HG03060 (cell line): ENCODE data around the gene SNX30.

Experiments
- ATAC-seq: cut with Tn5 transposase; IDR thresholded peaks from one replicate; pipeline ENCODE4 v1.9.1; 2021; ENCODE audit warnings: low read depth, moderate number of reproducible peaks; ENCODE audit not compliant: unreplicated experiment

SNX30 gene

DNA sequence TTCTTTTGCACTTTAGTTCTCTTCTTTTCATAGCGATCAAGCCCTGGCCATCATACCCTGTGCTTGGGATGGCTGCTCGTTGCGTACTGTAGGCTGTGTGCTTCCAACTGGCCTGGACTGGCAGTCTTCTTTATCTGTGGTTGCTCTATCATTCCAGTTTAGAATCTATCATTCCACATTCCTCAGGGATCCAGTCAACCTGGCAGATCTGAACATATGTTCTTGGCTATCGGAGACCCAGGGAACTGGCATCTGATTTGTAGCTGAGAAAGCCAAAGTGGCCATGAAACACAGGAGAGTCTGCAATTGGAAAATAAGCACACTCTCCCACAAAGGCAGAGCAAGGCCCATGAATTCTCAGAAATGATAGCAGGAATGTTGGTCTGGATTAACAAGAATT, 162.8 kb downstream of the SNX30 start:
- ATAC-seq = no peak

DNA sequence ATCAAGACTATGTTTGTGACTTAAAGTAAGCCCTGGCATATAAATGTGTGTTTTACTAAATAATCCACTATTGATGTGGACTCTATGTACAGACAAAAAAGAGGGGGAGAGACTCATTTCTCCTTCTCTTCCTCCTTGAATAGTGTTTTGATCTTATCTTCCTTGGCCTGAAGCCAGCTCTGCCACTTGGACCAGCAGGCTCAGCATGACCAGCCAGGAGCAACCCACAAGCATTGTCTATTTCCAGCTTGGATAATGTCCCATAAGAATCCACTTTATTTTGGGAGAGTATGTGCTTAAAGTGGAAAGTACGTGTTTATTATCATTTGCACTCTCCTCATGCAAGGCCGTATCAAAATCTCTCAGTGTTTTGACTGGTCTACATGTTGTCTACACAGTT, 164.0 kb downstream of the SNX30 start:
- no peak for ATAC-seq

DNA sequence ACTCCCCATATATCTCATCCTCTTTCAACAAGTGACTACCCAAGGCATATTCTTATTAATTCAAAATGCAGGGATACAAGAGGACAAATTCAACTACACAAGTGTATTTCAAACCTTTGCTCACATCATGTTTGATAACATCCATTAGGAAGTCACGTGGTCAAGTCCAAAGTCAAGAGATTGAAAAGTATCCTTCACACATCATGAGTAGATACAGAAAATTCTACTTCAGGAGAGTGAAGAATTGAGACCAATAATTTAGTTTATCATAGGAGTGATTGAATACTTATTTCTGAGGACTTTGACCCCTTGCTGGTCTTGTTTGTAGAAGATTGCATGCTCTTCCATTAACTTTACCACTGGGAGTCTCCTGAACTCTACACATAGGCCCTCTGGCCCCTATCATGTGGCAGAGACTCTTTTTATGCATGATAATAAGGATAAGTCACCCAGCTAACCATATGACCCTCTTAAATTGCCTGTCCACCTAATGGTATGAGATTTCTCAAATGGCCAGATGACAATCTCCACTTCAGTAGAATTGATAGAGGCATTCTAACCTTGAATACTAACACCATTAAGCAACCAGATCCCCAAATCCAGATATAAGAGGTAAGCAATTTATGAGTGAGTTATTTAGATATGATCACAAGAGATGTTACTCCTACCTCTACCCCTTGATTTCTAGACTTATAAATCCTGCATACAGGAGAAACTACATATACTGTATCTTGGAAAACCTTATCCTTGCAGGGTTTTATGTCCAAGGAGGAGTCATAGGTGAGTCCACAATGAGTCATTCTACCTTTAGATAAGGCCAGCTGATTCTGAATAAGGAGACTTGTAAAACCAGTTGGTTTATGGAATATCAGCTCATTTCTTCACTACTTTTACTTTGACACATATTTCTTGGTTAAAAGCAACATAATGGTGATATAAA, 166.8 kb downstream of the SNX30 start:
- ATAC-seq = no peak

DNA sequence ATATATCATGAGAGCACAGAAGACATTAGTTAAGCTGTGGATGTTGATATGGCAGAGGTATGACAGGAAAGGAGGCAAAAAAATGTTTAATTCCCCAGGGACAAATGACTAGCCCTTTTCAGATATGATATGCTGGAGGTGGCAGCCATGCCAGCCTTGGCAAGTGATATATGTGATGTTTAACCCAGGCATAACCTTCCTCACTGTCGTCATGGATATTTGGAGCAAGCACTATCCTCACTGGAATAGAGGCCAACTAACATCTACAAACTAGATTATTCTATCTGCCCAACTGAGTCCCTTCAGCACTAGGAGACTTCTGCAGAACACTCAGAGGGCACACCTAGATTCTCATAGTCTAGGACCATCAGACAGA, 167.4 kb downstream of the SNX30 start:
- ATAC-seq = no peak

DNA sequence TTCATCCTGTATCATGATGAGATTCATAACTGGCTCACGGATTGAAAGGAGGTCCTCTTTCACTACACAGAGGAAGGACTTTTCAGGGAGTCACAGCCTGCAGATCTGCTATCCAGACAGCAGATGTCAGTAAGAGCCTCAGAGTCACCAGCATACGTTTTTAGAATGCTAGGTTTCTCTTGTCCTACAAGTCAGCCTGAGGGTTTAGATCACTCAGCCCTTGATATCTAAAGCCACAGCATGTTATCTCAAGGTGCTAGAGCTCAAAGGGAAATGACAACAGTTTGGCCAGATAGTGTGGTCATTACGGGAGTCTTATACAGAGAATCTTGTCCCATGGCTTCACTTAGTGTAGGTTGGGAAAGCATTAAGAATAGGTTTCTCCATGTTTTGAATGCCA, 171.0 kb downstream of the SNX30 start:
- no peak for ATAC-seq
